DMS 273 (cell line): ENCODE data around the gene PLOD1.
A peak's percentile ranks its signal among the peaks of the same experiment; 100 is the strongest.
"Not testable (repeated sequence)": the region's sequence is repeated elsewhere in the genome, so short reads cannot be mapped to it uniquely, and the experiment has no call there.

Source experiments
- DNase-seq: peaks from one replicate; lab custom pipeline; 2025; ENCODE audit not compliant: unreplicated experiment; lab: John Stamatoyannopoulos, UW

PLOD1 gene

DNA sequence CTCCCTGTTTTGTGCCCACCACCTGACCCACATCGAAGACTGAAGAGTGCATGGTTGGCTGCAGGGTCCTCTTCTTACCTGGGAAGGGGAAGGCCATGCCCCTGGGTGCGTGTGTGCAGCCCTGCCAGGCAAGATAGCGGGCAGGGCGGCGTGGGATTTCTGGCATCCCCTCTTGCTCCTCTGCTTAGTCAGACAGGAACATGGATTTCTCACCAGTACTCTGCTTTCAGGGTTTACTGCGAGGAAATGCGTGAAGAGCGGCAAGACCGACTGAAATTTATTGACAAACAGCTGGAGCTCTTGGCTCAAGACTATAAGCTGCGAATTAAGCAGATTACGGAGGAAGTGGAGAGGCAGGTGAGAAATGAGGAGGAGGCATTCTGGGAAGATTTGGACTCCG, 69.2 kb downstream of the PLOD1 start:
- no peak for DNase-seq

GRCh38 chr1:12005488-12006166, 71.1 kb downstream of the PLOD1 start:
- DNase-seq, result peak; percentile 92

DNA sequence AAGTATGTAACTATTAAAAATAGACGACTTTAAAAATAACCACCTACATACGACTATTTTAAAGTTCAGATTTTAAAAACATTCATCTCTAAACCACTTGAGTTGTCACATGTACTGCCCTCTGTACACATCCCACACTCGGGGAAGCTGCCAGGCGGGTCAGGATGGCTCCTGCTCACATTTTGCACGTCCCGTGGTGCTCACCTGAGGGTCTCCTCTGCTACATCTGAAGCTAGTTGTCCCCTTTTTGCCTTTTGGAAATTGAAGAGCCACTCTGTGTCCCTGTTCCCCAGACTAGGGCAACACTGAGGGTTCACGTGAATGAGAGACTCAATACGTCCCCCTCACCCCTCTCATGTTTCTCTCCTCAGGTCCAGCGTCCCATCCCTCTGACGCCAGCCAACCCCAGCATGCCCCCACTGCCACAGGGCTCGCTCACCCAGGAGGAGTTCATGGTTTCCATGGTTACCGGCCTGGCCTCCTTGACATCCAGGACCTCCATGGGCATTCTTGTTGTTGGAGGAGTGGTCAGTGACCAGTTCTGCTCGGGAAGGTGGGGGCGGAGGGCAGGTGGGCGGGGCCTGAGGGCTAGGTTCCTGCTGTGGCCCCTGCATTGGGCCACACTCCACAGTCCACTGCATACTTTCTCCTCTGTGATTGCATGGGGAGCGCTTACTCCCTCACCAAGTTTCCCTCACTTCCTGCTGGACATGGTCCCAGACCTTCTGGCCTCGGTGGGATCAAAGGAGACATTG, 71.8 kb downstream of the PLOD1 start:
- DNase-seq, result no peak

DNA sequence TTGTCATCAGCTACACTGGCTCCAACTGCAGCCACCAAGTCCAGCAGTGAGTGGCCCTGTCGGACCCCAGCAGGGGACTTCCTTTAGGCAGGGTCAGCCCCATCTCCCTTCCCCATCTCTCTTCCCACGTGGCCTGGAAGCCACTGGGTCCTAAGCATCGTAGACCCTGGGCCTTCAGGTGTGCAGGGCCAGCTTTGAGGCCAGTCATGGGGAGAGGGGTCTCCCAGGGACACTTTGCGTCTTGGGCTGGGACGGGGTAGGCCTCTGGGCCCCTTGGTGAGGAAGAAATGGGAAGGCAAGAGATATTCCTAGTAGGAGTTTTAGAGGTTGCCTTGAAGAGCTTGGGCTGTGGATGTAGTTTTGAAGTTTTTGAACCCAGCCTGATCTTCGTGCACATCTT, 72.7 kb downstream of the PLOD1 start:
- DNase-seq, result no peak

- not testable (repeated sequence) for DNase-seq
Measured at GRCh38 chr1:12008355-12008754, 73.8 kb downstream of the PLOD1 start.

- peak; percentile 44 for DNase-seq
Measured at GRCh38 chr1:12009318-12009947, 74.9 kb downstream of the PLOD1 start.

DNA sequence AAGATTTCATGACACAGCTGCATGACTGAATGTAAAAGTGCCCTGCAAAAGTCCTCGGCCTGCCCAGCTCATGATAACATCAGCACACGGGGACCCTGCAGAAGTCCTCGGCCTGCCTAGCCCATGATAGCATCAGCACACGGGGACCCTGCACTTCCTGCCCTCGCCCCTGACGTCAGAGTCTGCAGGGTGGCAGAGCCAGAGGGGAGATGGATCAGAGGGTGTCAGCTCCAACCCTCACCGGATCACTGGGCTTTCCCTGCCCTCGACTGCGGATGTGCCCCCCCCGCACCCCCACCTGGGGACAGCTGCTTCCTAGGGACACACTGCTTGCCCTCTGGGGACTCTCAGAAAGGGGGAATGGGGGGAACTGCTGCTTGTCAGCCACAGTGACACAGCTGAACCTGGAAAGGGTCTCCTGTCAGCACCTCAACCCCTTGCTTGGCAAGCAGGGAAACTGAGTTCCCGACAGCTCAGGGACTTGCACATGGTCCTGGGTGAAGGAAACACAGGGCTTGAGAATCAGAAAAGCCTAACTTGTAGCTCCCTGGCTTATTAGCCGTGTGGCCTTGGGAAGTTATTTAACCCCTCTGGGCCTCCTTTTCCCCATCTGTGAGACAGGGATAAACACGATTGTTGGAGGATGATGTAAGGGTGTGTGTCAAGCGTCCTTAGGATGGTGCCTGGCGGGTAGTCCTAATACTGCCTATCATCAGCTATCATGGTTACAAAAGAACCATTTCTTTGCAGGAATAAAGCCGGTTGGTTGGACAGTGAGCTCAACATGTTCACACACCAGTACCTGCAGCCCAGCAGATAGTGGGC, 76.4 kb downstream of the PLOD1 start:
- peak; percentile 50 for DNase-seq

DNA sequence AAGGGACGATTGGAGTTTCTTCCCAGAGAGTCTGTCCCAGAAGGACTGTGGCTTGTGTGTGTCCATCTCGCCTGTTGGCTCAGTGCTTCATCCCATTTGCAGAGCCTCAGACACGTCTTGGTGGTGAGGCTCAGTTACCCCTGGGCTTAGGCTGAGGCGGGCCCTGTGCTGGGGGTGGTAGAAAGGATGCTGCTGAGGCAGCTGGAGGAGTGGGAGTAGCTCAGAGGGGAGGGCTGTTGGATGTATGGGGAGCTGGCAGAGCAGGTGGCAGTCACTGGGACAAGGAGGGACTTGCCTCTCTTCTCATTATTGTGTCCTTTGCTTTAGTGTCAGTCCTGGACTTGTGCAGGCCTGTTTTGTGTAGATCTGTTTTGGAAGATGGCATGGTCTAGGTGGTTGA, 77.5 kb downstream of the PLOD1 start:
- DNase-seq, result no peak

GRCh38 chr1:12012560-12013316, 78.2 kb downstream of the PLOD1 start:
- no peak for DNase-seq

- peak; percentile 58 for DNase-seq
Measured at GRCh38 chr1:12014141-12014991, 79.8 kb downstream of the PLOD1 start.

GRCh38 chr1:12015001-12015491, 80.5 kb downstream of the PLOD1 start:
- DNase-seq, result no peak

GRCh38 chr1:12015499-12015898, 81.0 kb downstream of the PLOD1 start:
- no peak for DNase-seq

GRCh38 chr1:12016182-12016581, 81.7 kb downstream of the PLOD1 start:
- peak; percentile 82 for DNase-seq

DNA sequence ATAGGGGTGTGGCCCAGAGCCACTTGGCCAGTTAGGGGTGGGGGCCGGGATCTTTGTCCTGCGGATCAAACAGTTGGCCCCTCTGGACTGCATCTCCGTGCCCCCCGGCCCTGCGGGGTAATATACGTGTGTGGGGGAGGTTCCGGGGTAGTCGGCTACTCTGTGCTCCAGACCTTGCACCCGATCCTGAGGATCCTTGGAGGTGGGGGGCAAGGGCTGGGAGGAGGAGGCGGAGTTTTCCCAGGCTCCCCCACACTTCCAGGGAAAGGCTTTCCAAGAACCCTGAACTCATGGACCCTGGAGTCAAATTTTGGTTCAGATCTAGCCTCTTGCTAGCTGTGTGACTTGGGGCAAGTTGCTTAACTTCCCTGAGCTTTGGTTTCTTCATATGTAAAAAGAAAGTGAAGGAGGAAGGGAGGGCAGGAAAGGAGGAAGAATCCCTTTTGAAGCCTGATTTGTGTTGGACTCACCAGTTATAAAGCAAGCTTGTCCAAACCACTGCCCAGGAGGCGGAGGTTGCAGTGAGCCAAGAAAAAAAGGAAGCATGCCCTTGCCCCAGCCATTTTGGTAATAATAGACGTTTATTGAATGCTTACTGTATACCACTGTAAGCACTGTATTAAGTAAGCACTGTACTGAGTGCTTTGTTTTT, 85.5 kb downstream of the PLOD1 start:
- DNase-seq, result no peak

DNA sequence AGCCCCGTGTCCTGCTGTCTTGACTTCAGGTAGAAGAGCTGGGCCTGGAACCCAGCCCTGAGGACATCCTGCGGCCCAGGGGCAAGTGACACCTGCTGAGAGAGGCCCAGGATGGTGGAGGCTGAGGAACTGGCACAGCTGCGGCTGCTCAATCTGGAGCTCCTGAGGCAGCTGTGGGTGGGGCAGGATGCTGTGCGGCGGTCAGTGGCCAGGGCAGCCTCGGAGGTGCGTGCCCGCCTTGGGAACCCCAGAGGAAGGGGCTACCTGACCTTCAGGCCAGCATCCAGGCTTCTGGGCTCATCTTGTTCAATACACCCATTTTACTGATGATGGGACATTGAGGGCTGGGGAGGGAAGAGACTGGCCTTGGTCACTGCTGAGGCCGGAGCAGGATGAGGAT, 87.1 kb downstream of the PLOD1 start:
- DNase-seq, result no peak

GRCh38 chr1:12022036-12022435, 87.5 kb downstream of the PLOD1 start:
- no peak for DNase-seq
